ENCODE measurements around the gene EIF1AX.
"Not testable (repeated sequence)": the region's sequence is repeated elsewhere in the genome, so short reads cannot be mapped to it uniquely, and the experiment has no call there.

The EIF1AX gene, protein sequence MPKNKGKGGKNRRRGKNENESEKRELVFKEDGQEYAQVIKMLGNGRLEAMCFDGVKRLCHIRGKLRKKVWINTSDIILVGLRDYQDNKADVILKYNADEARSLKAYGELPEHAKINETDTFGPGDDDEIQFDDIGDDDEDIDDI

DNA sequence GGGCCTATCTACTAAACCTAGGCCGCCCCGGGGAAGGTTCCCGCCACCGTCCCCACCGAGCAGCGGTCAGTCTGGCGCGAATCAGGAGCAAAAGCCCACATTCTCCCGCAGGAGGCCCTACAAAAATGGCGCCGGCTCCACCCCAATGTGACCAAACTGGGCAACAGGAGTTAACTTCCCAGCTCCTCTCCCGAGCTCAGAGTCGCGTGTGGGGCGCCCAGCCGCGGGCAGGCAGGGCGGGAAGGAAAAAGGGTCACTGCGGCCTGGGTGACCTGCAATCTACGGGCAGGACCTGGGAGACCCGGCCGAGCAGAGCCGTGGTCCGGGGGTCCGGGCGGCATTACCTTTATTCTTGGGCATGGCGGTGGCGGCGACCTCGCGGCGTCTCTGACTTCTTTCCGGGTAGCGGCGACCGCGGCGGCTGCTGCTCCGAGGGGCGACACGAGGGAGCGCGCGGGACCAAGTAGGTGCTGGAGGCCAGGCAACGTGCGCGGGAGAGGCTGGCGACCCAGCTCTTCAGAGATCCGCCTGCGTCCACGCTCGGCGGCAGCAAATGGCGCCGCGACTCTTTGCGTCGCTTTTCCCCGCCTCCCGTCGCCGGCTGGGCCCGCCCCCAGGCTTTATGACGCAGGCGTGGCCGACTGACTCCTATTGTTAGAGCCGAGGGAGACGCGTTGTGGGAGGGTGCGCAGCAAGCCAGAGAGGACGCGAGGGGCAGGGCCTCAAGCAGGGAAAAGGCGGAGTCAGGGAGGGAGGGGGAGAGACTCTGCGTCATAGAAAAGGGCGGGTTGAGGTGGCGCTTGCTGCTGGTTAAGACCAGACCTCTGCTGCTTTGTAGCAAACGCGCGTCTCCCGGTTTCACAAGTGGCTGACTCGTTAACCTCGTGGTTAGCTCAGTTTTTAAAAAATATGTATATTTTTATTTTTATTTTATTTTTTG is at the start of gene EIF1AX:
EIF1AX (minus strand) TSS at position 558 of the 940 bp plus-strand sequence; CDS start at position 360, 198 bp downstream.
- DNase-seq: peak; percentile 97

GRCh38 chrX:20189171-20189570 is 47.5 kb upstream of the EIF1AX start:
- DNase-seq: no peak

- DNase-seq: no peak
Observed at GRCh38 chrX:20181598-20182329, 40.1 kb upstream of the EIF1AX start.

GRCh38 chrX:20177093-20177492 is 35.5 kb upstream of the EIF1AX start:
- DNase-seq: no peak

- no peak for DNase-seq
Observed at GRCh38 chrX:20173856-20174255, 32.2 kb upstream of the EIF1AX start.

GRCh38 chrX:20173313-20173712 is 31.7 kb upstream of the EIF1AX start:
- DNase-seq: no peak

DNA sequence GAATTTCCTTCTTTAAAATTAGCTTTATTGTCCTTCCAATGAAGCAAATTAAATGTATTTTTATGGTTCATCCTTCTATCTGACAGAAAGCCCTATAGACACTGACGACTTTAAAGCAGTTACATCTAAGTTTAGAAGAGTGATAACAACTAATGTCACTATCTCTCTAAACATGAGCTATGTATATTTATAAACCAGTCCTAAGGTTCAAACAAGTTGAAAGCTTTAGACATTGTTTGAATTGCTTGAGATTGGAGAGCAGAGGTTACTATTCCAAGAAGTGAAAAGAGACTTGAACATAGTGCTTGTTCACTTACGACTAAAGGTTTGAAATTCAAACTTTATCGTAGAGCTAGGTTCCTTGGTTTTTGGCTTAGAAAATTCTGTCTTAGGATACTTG is 30.2 kb upstream of the EIF1AX start:
- no peak for DNase-seq

- DNase-seq: not testable (repeated sequence)
Observed at GRCh38 chrX:20162516-20162915, 20.9 kb upstream of the EIF1AX start.

DNA sequence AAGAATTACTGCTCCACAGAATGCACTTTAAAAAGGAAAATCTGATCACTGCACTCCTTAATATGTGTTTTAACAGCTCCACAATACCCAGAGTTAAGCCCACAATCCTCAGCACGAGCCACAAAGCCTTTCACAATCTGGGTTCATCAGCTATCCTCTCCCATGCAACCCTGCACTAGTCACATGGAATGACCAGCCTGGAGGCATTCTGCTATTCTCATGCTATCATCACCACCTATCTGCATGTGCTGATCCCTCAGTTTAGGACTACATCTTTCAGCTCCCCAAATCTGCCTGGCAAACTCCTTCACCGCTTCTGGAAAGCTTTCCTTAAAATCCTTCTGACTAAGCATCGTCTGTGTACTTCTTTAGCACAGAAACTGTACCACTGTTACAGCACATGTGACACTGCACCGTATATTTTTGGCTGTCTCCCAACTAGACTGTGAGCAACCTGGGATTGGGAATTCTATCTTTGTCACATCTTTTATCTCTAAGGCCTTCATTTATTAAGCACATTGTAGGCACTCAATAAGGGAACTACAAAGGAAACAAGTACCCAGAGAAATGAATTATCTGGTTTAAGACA is 18.3 kb upstream of the EIF1AX start:
- no peak for DNase-seq

- no peak for DNase-seq
Observed at GRCh38 chrX:20151689-20152088, 10.1 kb upstream of the EIF1AX start.

GRCh38 chrX:20149326-20149725 is 7.7 kb upstream of the EIF1AX start:
- no peak for DNase-seq

DNA sequence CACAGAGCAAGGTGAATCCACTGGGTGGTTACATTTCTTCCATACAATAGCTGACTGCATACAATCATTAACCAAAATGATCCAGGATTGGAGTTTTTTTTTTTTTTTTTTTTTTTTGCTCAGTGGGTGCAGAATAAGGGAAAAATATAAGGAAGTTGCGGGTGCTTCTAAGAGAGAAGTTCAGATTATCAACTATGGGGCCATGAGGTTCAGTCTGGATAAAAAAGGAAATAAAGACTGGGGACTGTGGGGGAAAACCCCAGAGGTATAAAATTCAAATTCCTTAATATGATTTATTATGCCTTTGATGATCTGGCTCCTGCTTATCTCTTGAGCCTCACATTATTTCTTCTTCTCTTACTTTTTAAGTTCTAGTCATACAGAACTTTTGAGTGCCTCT is 5.9 kb upstream of the EIF1AX start:
- DNase-seq: no peak

- DNase-seq: no peak
Observed at GRCh38 chrX:20144491-20144890, 2.9 kb upstream of the EIF1AX start.

- DNase-seq: no peak
Observed at GRCh38 chrX:20143561-20143960, 1.9 kb upstream of the EIF1AX start.

DNA sequence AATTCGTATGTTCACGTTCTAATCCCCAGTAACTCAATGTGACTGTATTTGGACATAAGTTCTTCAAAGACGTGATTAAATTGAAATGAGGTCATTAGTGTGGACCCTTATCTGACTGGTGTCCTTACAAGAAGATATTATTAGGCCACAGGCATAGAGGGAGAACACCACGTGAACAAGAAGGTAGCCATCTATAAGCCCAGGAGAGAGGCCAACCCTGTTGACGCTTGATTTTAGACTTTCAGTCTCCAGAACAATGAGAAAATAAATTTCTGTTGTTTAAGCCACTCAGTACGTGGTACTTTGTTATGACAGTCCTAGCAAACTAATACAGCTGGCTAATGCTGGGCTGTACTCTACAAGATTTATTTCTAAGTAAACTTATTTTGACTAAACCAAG is 1.5 kb upstream of the EIF1AX start:
- no peak for DNase-seq

- peak; percentile 9 for DNase-seq
Observed at GRCh38 chrX:20140420-20140819, 1.2 kb downstream of the EIF1AX start.

DNA sequence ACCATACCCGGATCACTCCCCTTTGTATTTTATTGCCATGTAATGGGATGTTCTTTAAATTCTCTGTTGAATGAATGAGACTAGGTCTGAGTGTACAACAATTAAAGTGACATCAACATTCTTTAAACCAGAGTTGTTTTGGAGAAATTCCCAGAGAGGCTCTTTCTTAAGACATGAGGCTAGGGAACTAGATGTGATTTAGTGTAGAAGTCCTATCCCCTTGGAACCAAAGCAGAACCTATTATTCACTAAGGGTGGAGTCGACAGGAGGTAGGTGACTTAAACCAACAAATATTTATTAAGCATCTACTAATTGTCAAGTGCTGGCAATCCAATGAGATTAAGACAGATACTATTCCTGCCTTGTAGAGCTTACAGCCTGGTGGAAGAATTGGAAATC is 1.7 kb downstream of the EIF1AX start:
- no peak for DNase-seq

DNA sequence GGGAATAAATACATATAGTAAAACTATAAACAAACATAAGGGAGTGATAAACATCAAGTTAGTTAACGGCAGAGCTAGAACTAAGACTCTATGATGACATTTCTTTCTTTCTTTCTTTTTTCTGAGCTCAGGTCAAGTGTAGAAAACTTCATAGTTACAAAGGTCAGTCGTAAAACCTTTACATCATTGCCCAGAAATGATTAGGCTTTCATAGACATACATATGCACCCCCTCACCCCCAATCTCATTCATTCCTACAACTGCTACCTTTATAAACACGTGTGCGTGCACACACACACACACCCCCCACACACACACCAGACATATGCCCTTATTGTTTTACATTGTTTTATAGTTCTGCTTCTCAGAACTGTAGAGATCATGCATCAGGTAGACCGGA is 5.7 kb downstream of the EIF1AX start:
- no peak for DNase-seq

DNA sequence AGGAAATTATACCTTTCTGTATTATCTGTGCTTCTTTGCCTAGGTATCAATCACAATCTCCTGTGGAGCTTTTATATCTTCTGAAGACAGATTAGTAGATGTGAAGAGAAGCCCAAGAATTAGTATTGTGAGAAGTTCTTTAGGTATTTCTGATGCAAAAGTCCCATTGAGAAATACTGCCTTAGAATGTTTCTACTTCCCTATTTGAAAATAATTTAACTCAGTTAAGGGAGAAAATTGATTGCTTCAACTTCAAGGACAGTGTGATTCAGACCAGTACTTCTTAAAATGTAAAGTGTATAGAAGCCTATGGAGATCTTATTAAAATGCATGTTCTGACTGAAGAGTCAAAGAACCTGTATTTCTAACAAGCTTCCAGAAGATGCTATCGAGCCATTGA is 9.0 kb downstream of the EIF1AX start:
- no peak for DNase-seq

DNA sequence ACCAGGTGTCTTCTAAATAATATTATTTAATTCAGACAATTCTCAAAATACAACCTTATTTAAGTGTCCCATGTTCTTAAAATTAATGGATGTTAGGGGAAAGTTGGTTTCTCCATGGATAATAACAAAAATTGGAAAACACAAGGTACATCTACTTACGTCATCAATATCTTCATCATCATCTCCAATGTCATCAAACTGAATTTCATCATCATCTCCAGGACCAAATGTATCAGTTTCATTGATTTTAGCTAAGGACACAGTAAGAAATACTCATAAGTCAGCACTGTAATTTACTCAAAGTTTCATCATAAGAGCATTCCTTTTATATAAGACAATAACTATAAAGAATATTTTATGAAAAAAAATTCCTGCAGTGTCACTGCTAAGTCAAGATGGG is 11.3 kb downstream of the EIF1AX start:
- DNase-seq: no peak

- DNase-seq: no peak
Observed at GRCh38 chrX:20129547-20129946, 12.1 kb downstream of the EIF1AX start.

DNA sequence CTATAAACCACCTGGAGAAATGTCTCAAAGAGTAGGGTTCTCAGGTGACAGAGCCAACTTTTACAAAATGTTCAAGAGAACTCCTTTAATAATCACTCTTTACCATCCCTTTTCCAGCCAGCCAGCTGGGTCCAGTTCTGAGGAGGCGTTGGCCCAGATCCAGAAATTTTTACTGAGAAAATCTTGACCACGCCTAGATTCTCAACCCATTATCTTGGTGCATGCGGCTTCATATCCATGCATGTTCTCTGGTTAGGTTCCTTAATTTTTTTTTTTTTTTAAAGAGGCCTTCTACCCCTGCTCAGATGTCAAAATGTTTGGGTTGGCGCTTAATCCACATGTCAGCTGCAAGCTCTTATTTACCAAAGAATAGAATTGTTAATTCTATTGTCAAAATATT is 13.0 kb downstream of the EIF1AX start:
- no peak for DNase-seq

DNA sequence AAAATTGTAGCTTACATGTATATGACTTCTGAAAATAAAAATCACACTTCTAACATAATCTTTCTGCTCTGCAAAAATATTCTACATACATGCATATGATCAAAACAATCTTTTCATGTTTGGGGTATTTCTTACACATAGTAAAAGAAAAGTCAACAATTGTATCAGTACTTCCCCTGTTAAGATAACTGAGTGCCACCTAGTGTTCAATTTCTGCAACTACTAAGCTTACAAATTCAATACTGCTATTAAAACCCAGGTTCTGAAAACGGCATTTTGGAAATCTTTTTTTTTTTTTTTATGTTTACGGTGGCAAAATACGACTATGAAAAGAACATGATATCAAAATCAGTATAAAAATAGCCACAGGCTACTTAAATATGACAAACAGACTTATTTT is 14.2 kb downstream of the EIF1AX start:
- DNase-seq: not testable (repeated sequence)

Data from RPMI8226 (cell line).